K562 (cell line): Measurements from ENCODE around the gene SLC2A6. TPM values are rescaled to one million over a fixed set of nuclear protein-coding genes. Genes with fewer than 3 reads are reported as not detected.
A peak's percentile ranks its signal among the peaks of the same experiment; 100 is the strongest.

ENCODE experiments used
- ATAC-seq: fragments of 200-7000 bp; cut with Tn5 transposase; 3 replicates; pipeline ENCODE4 v1.9.1; 2020; ENCODE audit warnings: moderate library complexity
- BruUV-seq: library from RNA; stranded (reverse); fragments of 400-500 nt; replicated peaks from 2 replicates; lab custom pipeline; 2021; lab: Mats Ljungman, UMichigan
- CTCF ChIA-PET: fragments of 300-600 bp; formaldehyde crosslinking; extraction: SDS; loops from one replicate; lab custom pipeline; 2021; ENCODE audit warnings: low intra/inter-chr PET ratio; lab: Yijun Ruan, JAX
- POLR2A ChIA-PET: fragments of 300-600, 350-650 bp; sonication (Branson Sonifier 250); formaldehyde crosslinking; extraction: SDS; loops from one replicate; lab custom pipeline; 2021; ENCODE audit warnings: antibody characterized with exemption, inconsistent platforms; lab: Yijun Ruan, JAX
- DNase-seq, 4 experiments: peaks; one replicate each; pipeline versions ENCODE4 v3.0.0 to v3.0.0-alpha.2; 2011 to 2018; ENCODE audit warnings: low spot score in 3 of 4, mixed read lengths in 3 of 4; ENCODE audit errors: extremely low read depth in 1 of 4
- FAIRE-seq: peaks from 2 replicates; lab custom pipeline; 2011; peaks lifted over from hg19 to GRCh38; lab: Jason Lieb, UNC
- H2AFZ ChIP-seq: 2 replicates; pipeline ENCODE4 v1.6.0; 2011; ENCODE audit warnings: low read depth, low read length, control low read depth, inconsistent platforms
- H3K27ac ChIP-seq: fragments of 200-600 bp; 3 replicates; pipeline ENCODE4 v1.8.0; 2011; ENCODE audit warnings: low read depth, mild to moderate bottlenecking, control low read depth, inconsistent platforms, low read length, moderate library complexity, mixed read lengths; ENCODE audit errors: extremely low read depth
- H3K27me3 ChIP-seq, 2 experiments: fragments of 300-600 bp in 1 of 2; 2 replicates in 1 of 2; 3 replicates in 1 of 2; pipeline versions ENCODE4 v1.6.0 to v1.8.0; 2011; ENCODE audit warnings: inconsistent platforms in 2 of 2, low read length in 2 of 2, mild to moderate bottlenecking in 1 of 2, mixed read lengths in 1 of 2, moderate library complexity in 1 of 2; ENCODE audit not compliant: control insufficient read depth in 2 of 2, insufficient read depth in 2 of 2
- H3K36me3 ChIP-seq: fragments of 300-600 bp; 3 replicates; pipeline ENCODE4 v1.8.0; 2011; ENCODE audit warnings: mild to moderate bottlenecking, low read length, inconsistent platforms; ENCODE audit not compliant: control insufficient read depth, insufficient read depth
- H3K4me1 ChIP-seq, 2 experiments: fragments of 200-600 bp in 1 of 2; replicated peaks in 1 of 2; 2 replicates in 1 of 2; 3 replicates in 1 of 2; pipeline versions ENCODE4 v1.5.1 to v1.8.0; 2011; ENCODE audit warnings: inconsistent platforms in 2 of 2, low read length in 2 of 2, mild to moderate bottlenecking in 1 of 2, mixed read lengths in 1 of 2, moderate library complexity in 1 of 2; ENCODE audit not compliant: control insufficient read depth in 2 of 2, insufficient read depth in 2 of 2
- H3K4me2 ChIP-seq: 2 replicates; pipeline ENCODE4 v1.6.1; 2011; ENCODE audit warnings: low read length, control low read depth, inconsistent platforms, mixed read lengths; ENCODE audit not compliant: insufficient read depth
- H3K4me3 ChIP-seq: fragments of 200-600 bp; sonication (generic), shearing (Covaris generic); 2 replicates; pipeline ENCODE4 v1.5.1; 2016; ENCODE audit warnings: control low read depth, inconsistent platforms
- H3K79me2 ChIP-seq: fragments of 200-600 bp; 3 replicates; pipeline ENCODE4 v1.8.0; 2011; ENCODE audit warnings: low read length, inconsistent platforms; ENCODE audit not compliant: control insufficient read depth, insufficient read depth
- H3K9ac ChIP-seq, 2 experiments: 2 replicates each; pipeline versions ENCODE4 v1.6.0 to v1.6.1; 2011; ENCODE audit warnings: low read depth in 2 of 2, low read length in 2 of 2, control low read depth in 1 of 2, inconsistent platforms in 1 of 2, mild to moderate bottlenecking in 1 of 2, mixed read lengths in 1 of 2; ENCODE audit not compliant: insufficient read depth in 1 of 2
- H3K9me1 ChIP-seq: one replicate; pipeline ENCODE4 v1.6.0; 2011; ENCODE audit warnings: inconsistent platforms, mild to moderate bottlenecking, low read length, moderate library complexity; ENCODE audit not compliant: control insufficient read depth, insufficient read depth
- H3K9me3 ChIP-seq: replicated peaks from 2 replicates; pipeline ENCODE4 v1.5.1; 2011; ENCODE audit warnings: low read depth, low read length, inconsistent platforms; ENCODE audit not compliant: control insufficient read depth, insufficient read depth
- H4K20me1 ChIP-seq: replicated peaks from 2 replicates; pipeline ENCODE4 v1.6.1; 2011; ENCODE audit warnings: low read length, inconsistent platforms, mixed read lengths; ENCODE audit not compliant: control insufficient read depth, insufficient read depth
- BMI1 ChIP-seq: fragments of 150-350 bp; IDR thresholded peaks from 2 replicates; pipeline ENCODE4 v1.6.1; 2014; ENCODE audit warnings: low read length
- CBFA2T2 ChIP-seq: fragments of 450-650 bp; conservative IDR thresholded peaks from 2 replicates; pipeline ENCODE4 v1.6.1; 2017; ENCODE audit warnings: mild to moderate bottlenecking
- FOSL1 ChIP-seq: fragments of 200-800 bp; sonication (Bioruptor generic); conservative IDR thresholded peaks from 2 replicates; pipeline ENCODE4 v1.6.1; 2016; ENCODE audit warnings: missing genetic modification characterization, missing compliant biosample characterization
- FOXK2 ChIP-seq, 2 experiments: fragments of 450-650 bp; IDR thresholded peaks in 1 of 2; conservative IDR thresholded peaks in 1 of 2; 2 replicates each; pipeline ENCODE4 v1.6.1; 2016; ENCODE audit warnings: low read depth in 2 of 2, mild to moderate bottlenecking in 1 of 2
- HNRNPK ChIP-seq: fragments of 200-400 bp; formaldehyde crosslinking; IDR thresholded peaks from one replicate; pipeline ENCODE4 v1.6.1; 2018; ENCODE audit warnings: mild to moderate bottlenecking, low read depth, low read length; ENCODE audit not compliant: poor library complexity, severe bottlenecking
- HNRNPUL1 ChIP-seq: fragments of 200-400 bp; formaldehyde crosslinking; IDR thresholded peaks from 2 replicates; pipeline ENCODE4 v1.6.1; 2017; ENCODE audit warnings: low read length
- IFI16 ChIP-seq: fragments of 250-450 bp; sonication (Bioruptor Pico); IDR thresholded peaks from 2 replicates; pipeline ENCODE4 v2.1.2; 2022; ENCODE audit warnings: mild to moderate bottlenecking, inconsistent platforms
- ILF3 ChIP-seq: fragments of 450-650 bp; IDR thresholded peaks from 2 replicates; pipeline ENCODE4 v1.6.1; 2018; ENCODE audit warnings: antibody characterized with exemption, mild to moderate bottlenecking, moderate library complexity, borderline replicate concordance
- KAT7 ChIP-seq: sonication (generic); formaldehyde crosslinking; IDR thresholded peaks from 2 replicates; pipeline ENCODE4 v1.8.0; 2022; ENCODE audit warnings: missing genetic modification reagents, mild to moderate bottlenecking, borderline replicate concordance
- MAFK ChIP-seq: IDR thresholded peaks from 2 replicates; pipeline ENCODE4 v1.6.1; 2011; ENCODE audit warnings: low read length, improper control_type of control experiment
- NR2C1 ChIP-seq, 2 experiments: fragments of 450-650 bp; IDR thresholded peaks; 2 replicates each; pipeline ENCODE4 v1.6.1; 2017; ENCODE audit warnings: mild to moderate bottlenecking in 2 of 2, antibody characterized with exemption in 1 of 2, inconsistent platforms in 1 of 2, missing compliant biosample characterization in 1 of 2, missing genetic modification characterization in 1 of 2
- NR3C1 ChIP-seq: sonication (generic); formaldehyde crosslinking; IDR thresholded peaks from 2 replicates; pipeline ENCODE4 v1.8.1; 2022; ENCODE audit warnings: missing genetic modification reagents
- PURB ChIP-seq: sonication (generic); formaldehyde crosslinking; IDR thresholded peaks from 2 replicates; pipeline ENCODE4 v1.9.0; 2021; ENCODE audit warnings: low read depth, mild to moderate bottlenecking, missing genetic modification reagents
- PYGO2 ChIP-seq: fragments of 450-650 bp; IDR thresholded peaks from 2 replicates; pipeline ENCODE4 v1.6.1; 2016; ENCODE audit warnings: mild to moderate bottlenecking, missing genetic modification characterization, moderate library complexity, missing compliant biosample characterization
- TAF7 ChIP-seq: fragments of 450-650 bp; IDR thresholded peaks from 2 replicates; pipeline ENCODE4 v1.6.1; 2016; ENCODE audit warnings: missing genetic modification characterization, missing compliant biosample characterization
- TRIM24 ChIP-seq, 2 experiments: fragments of 450-650 bp; IDR thresholded peaks; 2 replicates each; pipeline ENCODE4 v1.6.1; 2016
- ZFP30 ChIP-seq: fragments of 250-450 bp; sonication (Bioruptor Pico); IDR thresholded peaks from 2 replicates; pipeline ENCODE4 v1.8.0; 2022; ENCODE audit warnings: moderate library complexity, mild to moderate bottlenecking, inconsistent platforms, borderline replicate concordance
- ZNF778 ChIP-seq: fragments of 450-650 bp; formaldehyde crosslinking; IDR thresholded peaks from 2 replicates; pipeline ENCODE4 v1.4.0; 2020; ENCODE audit warnings: mild to moderate bottlenecking, moderate library complexity
- WGBS: fragments of 100-300 bp; shearing (Covaris generic); methylation state at CpG from one replicate; pipeline ENCODE4 v1.1.6; 2016; ENCODE audit warnings: low coverage, mixed read lengths; ENCODE audit not compliant: insufficient coverage; ENCODE audit errors: missing lambda C conversion rate; 5-methylcytosine and 5-hydroxymethylcytosine counted together
- in situ Hi-C: fragments of 300-500 bp; cut with MboI; formaldehyde crosslinking; loops from 4 replicates; pipeline ENCODE4 v1.15.0; 2018; ENCODE audit warnings: inconsistent platforms, mixed read lengths
- intact Hi-C: fragments of 100-400 bp; cut with micrococcal nuclease; formaldehyde crosslinking; loops from 2 replicates; pipeline ENCODE4 v1.14.2; 2022
- polyA plus RNA-seq, 8 experiments: library from polyadenylated mRNA; depleted of rRNA in 4 of 8; stranded (reverse) in 5 of 8; unstranded in 3 of 8; fragments of >200 nt; fragmentation: Nextera tagmentation in 2 of 8; fragmentation: Illumina TruSeq in 1 of 8; extraction: Ambion mirVana in 2 of 8; extraction: Trizol in 1 of 8; gene quantifications; 2 replicates each; pipeline versions ENCODE4 v1.2.1 to v1.2.3, GENCODE V29; 2011 to 2014; ENCODE audit warnings: inconsistent platforms in 1 of 8, missing spikeins in 1 of 8
- total RNA-seq, 7 experiments: library from RNA; depleted of rRNA in 6 of 7; stranded (reverse); fragments of >200 nt in 6 of 7; fragmentation: Illumina TruSeq in 2 of 7; extraction: Trizol in 2 of 7; gene quantifications; 2 replicates each; pipeline versions ENCODE4 v1.2.1 to v1.2.3, GENCODE V29; 2011 to 2021; ENCODE audit warnings: low replicate concordance in 1 of 7
- TF ChIP-seq, protein P1 (sequence below): fragments of 450-650 bp; IDR thresholded peaks from 2 replicates; pipeline ENCODE4 v1.6.1; 2016; ENCODE audit warnings: borderline replicate concordance

Gene SLC2A6
- total and polyA plus RNA-seq, 9 of the 15 experiments (the other 6 are each of a cell fraction or from before 2014, with no cell fraction given): 0.04 to 0.38 (median 0.09) TPM; not detected in 3

DNA sequence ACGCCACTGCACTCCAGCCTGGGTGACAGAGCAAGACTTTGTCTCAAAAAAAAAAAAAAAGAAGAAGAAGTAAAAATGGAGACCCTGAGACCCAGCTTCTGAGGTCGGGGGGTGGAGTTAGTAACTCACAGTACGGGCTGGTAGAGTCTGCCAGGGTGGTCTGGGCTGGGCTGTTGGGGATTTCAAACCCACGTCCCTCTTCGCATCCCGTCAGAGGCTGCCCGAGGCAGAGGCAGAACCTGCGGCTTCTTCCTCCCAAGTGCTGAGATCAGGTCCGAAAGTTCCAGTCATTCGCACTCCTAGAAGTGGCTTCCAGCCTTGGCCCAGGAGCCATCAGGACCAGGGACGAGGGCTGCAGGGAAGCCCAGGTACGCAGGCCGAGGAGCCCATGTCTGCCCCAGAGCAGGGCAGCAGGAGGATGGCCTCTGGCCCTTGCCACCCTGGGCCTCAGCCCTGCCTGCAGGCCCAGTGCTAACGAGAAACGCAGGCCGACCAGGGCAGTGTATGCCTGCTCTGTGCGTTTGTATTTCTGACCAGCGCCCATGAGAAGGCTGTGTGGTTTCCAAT lies 9.9 kb upstream of the SLC2A6 start:
- CTCF ChIA-PET: no interaction called here
- H3K9ac ChIP-seq: peak overlapping the region in 1 of 2 experiments; percentile 78; a peak in 2 of 4 replicates
- no peak overlapping the region for H2AFZ ChIP-seq
- intact Hi-C loops (no loop called here), in situ Hi-C loops (loop anchor here (5.0 kb wide), 1 partner anchor 301 kb away; no protein-coding TSS in a partner anchor)
- no peaks in the 10 kb centered on the region for H4K20me1 ChIP-seq
- H3K27me3 ChIP-seq: peaks cover 31 to 77% of the 10 kb centered on the region in 2 experiments; a peak in 4 of 5 replicates
- no peaks in the 10 kb centered on the region for H3K9me1 ChIP-seq
- H3K36me3 ChIP-seq: no peaks in the 10 kb centered on the region
- H3K4me3 ChIP-seq: no peak overlapping the region
- peaks cover 0 to 54% of the 10 kb centered on the region in 2 experiments; a peak in 3 of 5 replicates for H3K4me1 ChIP-seq
- FAIRE-seq: no peak
- H3K79me2 ChIP-seq: no peaks in the 10 kb centered on the region
- TF ChIP-seq CBFA2T2 (no peak), ILF3 (no peak), TAF7 (tag) (no peak), FOSL1 (tag) (no peak), MAFK (no peak), NR2C1 (IDR thresholded peaks at IDR 0.05) (no peak), NR2C1 (tag; IDR thresholded peaks at IDR 0.05) (no peak), KAT7 (CRISPR knock-in tag) (no peak), HNRNPUL1 (no peak), TRIM24 (IDR thresholded peaks at IDR 0.05) (no peak), IFI16 (CRISPR knock-in tag) (no peak), BMI1 (no peak), FOXK2 (conservative IDR thresholded peaks at IDR 0.05 in 1 of 2, IDR thresholded peaks at IDR 0.05 in 1 of 2; ENCODE audit: low read depth in 2 of 2) (no peak), PURB (CRISPR knock-in tag) (no peak), NR3C1 (CRISPR knock-in tag) (no peak), HNRNPK (no peak), ZFP30 (CRISPR knock-in tag) (no peak), PYGO2 (tag) (no peak), ZNF778 (CRISPR knock-in tag) (no peak)
- TF ChIP-seq, protein P1, sequence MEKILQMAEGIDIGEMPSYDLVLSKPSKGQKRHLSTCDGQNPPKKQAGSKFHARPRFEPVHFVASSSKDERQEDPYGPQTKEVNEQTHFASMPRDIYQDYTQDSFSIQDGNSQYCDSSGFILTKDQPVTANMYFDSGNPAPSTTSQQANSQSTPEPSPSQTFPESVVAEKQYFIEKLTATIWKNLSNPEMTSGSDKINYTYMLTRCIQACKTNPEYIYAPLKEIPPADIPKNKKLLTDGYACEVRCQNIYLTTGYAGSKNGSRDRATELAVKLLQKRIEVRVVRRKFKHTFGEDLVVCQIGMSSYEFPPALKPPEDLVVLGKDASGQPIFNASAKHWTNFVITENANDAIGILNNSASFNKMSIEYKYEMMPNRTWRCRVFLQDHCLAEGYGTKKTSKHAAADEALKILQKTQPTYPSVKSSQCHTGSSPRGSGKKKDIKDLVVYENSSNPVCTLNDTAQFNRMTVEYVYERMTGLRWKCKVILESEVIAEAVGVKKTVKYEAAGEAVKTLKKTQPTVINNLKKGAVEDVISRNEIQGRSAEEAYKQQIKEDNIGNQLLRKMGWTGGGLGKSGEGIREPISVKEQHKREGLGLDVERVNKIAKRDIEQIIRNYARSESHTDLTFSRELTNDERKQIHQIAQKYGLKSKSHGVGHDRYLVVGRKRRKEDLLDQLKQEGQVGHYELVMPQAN: no peak
- TF ChIP-seq, all 486 proteins: peak for 0
- POLR2A ChIA-PET: no interaction called here
- Histone ChIP-seq H3K9me3 (no peaks in the 10 kb centered on the region), H3K27ac (no peak overlapping the region), H3K4me2 (no peak overlapping the region)
- ATAC-seq (no peak), DNase-seq (no peak)
- no TSS peak for BruUV-seq
- 21% methylated on average over 15 of the region's 18 CpGs for WGBS
